Measurements from ENCODE around the gene PTBP3. TPM values are rescaled to one million over a fixed set of nuclear protein-coding genes. Genes with fewer than 3 reads are reported as not detected.

The PTBP3 gene
- total RNA-seq, 1 donor from 2014 or later = 44.9 TPM

Small RNA genes within 50 kb of the gene (small RNA-seq; reads per million reads assigned to genes)
- not detected for gene RF00019
- not detected for gene RN7SL430P
- gene RN7SL57P = not detected
- gene RNA5SP295 = not detected

Other genes starting within 250 kb of the PTBP3 start
- gene SUSD1, start 158.3 kb downstream of the PTBP3 start, total RNA-seq = 44.1 TPM
- gene HSDL2, start 46.5 kb upstream of the PTBP3 start, total RNA-seq = 21.4 TPM
- gene KIAA1958, start 153.2 kb upstream of the PTBP3 start, total RNA-seq = 8.6 TPM